Muscle of arm (tissue), 12 donors: ENCODE data around the gene SUSD4. TPM values are rescaled to one million over a fixed set of nuclear protein-coding genes. Genes with fewer than 3 reads are reported as not detected.

Experiments
- DNase-seq: peaks from one replicate; pipeline ENCODE4 v3.0.0-alpha.2; 2013
- polyA plus RNA-seq, 12 donors: library from polyadenylated mRNA; unstranded; fragments of 120-200 nt; gene quantifications; one replicate each; pipeline ENCODE4 v1.2.1, GENCODE V29; 2013; ENCODE audit not compliant: insufficient read length in 12 of 12

The SUSD4 gene
- polyA plus RNA-seq, 12 donors = 2.7 to 9.7 (median 4.0) TPM; not detected in 2

GRCh38 chr1:223363057-223363855 lies 720 bp downstream of the SUSD4 start:
- DNase-seq = peak; percentile 36

GRCh38 chr1:223358826-223359225 lies 5.2 kb downstream of the SUSD4 start:
- DNase-seq = no peak

GRCh38 chr1:223355699-223356098 lies 8.3 kb downstream of the SUSD4 start:
- no peak for DNase-seq

GRCh38 chr1:223353939-223354338 lies 10.0 kb downstream of the SUSD4 start:
- no peak for DNase-seq

GRCh38 chr1:223352944-223353343 lies 11.0 kb downstream of the SUSD4 start:
- DNase-seq = no peak

- no peak for DNase-seq
Measured at GRCh38 chr1:223350361-223350908, 13.5 kb downstream of the SUSD4 start.

- DNase-seq = no peak
Measured at GRCh38 chr1:223349241-223349640, 14.7 kb downstream of the SUSD4 start.

GRCh38 chr1:223348439-223348838 lies 15.5 kb downstream of the SUSD4 start:
- DNase-seq = no peak

- no peak for DNase-seq
Measured at GRCh38 chr1:223347583-223347982, 16.4 kb downstream of the SUSD4 start.

- DNase-seq = no peak
Measured at GRCh38 chr1:223346311-223346710, 17.7 kb downstream of the SUSD4 start.

GRCh38 chr1:223345720-223346119 lies 18.3 kb downstream of the SUSD4 start:
- no peak for DNase-seq

- DNase-seq = no peak
Measured at GRCh38 chr1:223344491-223344890, 19.5 kb downstream of the SUSD4 start.

- no peak for DNase-seq
Measured at GRCh38 chr1:223343692-223344091, 20.3 kb downstream of the SUSD4 start.

- no peak for DNase-seq
Measured at GRCh38 chr1:223341121-223341520, 22.9 kb downstream of the SUSD4 start.

- no peak for DNase-seq
Measured at GRCh38 chr1:223340637-223341036, 23.3 kb downstream of the SUSD4 start.

GRCh38 chr1:223339861-223340260 lies 24.1 kb downstream of the SUSD4 start:
- no peak for DNase-seq

GRCh38 chr1:223338811-223339746 lies 24.9 kb downstream of the SUSD4 start:
- no peak for DNase-seq

GRCh38 chr1:223337174-223337869 lies 26.7 kb downstream of the SUSD4 start:
- DNase-seq = no peak

GRCh38 chr1:223334156-223334555 lies 29.8 kb downstream of the SUSD4 start:
- DNase-seq = no peak

- no peak for DNase-seq
Measured at GRCh38 chr1:223332997-223333396, 31.0 kb downstream of the SUSD4 start.

- DNase-seq = no peak
Measured at GRCh38 chr1:223331929-223332328, 32.0 kb downstream of the SUSD4 start.

GRCh38 chr1:223331301-223331700 lies 32.7 kb downstream of the SUSD4 start:
- DNase-seq = peak; percentile 32
